ENCODE measurements around the gene NSUN2.

- no peak for TF ChIP-seq POLR2A (IDR thresholded peaks at IDR 0.05)
- TF ChIP-seq, protein P1, sequence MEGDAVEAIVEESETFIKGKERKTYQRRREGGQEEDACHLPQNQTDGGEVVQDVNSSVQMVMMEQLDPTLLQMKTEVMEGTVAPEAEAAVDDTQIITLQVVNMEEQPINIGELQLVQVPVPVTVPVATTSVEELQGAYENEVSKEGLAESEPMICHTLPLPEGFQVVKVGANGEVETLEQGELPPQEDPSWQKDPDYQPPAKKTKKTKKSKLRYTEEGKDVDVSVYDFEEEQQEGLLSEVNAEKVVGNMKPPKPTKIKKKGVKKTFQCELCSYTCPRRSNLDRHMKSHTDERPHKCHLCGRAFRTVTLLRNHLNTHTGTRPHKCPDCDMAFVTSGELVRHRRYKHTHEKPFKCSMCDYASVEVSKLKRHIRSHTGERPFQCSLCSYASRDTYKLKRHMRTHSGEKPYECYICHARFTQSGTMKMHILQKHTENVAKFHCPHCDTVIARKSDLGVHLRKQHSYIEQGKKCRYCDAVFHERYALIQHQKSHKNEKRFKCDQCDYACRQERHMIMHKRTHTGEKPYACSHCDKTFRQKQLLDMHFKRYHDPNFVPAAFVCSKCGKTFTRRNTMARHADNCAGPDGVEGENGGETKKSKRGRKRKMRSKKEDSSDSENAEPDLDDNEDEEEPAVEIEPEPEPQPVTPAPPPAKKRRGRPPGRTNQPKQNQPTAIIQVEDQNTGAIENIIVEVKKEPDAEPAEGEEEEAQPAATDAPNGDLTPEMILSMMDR (IDR thresholded peaks at IDR 0.05): no peak
These were observed 35.3 kb downstream of the NSUN2 start for GRCh38 chr5:6597557-6597956.

Data from esophagus squamous epithelium (tissue), 4 donors.